Parietal lobe (tissue), 1 donor: Measurements from ENCODE around the gene ISG20L2. TPM values are rescaled to one million over a fixed set of nuclear protein-coding genes. Genes with fewer than 3 reads are reported as not detected.

Experiments
- total RNA-seq: library from RNA; depleted of rRNA; stranded (reverse); fragments of >200 nt; gene quantifications from one replicate; pipeline ENCODE4 v1.2.3, GENCODE V29; 2014

Gene ISG20L2
- 14.1 TPM for total RNA-seq

DNA sequence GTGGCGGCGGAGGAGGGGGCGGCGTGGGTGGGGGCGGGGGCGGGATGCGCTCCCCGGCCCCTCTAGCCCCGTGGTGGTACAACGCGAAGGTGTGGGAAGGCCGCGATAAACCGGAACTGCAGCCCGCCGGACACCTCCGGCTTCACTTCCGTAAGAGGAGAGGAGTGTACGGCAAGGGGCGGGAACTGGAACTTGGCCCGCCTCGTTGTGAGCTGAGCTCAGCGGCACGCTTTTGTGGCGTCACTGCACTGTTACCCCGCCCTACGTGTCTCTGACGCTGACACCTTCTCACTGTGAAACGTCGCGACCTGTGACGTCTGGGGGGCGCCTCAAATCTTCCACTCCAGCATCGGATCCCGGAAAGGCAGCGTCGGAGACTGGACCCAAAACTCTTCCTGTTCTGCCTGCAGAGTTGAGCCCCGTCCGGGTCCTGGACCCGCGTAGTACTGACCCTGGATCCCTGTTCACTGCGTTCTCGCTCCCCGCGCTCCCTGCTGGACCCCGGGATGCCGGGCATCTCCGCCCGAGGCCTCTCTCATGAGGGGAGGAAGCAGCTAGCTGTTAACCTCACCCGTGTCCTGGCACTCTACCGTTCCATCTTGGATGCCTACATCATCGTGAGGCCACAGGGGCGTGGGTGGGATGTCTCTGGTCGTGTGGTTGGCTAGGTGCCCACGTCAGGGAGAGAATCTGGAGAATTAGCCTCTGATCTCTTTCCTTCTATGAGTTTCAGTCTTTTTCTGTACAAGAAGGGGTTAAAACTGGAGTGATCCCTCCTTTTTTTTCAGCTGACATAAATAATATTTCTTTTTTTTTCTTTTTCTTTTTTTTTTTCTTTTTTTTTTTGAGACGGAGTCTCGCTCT is at the start of gene ISG20L2:
Gene ISG20L2 (minus strand): TSS at position 168 of the 864 bp plus-strand sequence. CDS start 1,114 bp downstream, outside the sequence.

GRCh38 chr1:156767101-156767878 is 38.7 kb upstream of the ISG20L2 start, which contains the start of gene PRCC:
Gene PRCC (plus strand): TSS chr1:156767535. CDS start chr1:156767772, 237 bp downstream.

GRCh38 chr1:156751451-156751756 is 22.8 kb upstream of the ISG20L2 start, which contains the start of gene HDGF:
Gene HDGF (minus strand): TSS chr1:156751675. CDS start chr1:156751429, 246 bp downstream.

GRCh38 chr1:156740741-156741480 is 12.3 kb upstream of the ISG20L2 start, which contains the start of gene MRPL24:
Gene MRPL24 (minus strand): TSS chr1:156741088. CDS start chr1:156738704, 2,384 bp downstream.

GRCh38 chr1:156727926-156728598 is 504 bp downstream of the ISG20L2 start, which contains the start of gene METTL25B:
Gene METTL25B (plus strand): TSS chr1:156728469. CDS start chr1:156729105, 636 bp downstream.

GRCh38 chr1:156705321-156705917 is 23.1 kb downstream of the ISG20L2 start, which contains the start of gene CRABP2:
Gene CRABP2 (minus strand): TSS chr1:156705583. CDS start chr1:156705446, 137 bp downstream.

GRCh38 chr1:156676820-156677615 is 51.5 kb downstream of the ISG20L2 start, which contains the start of gene NES:
Gene NES (minus strand): TSS chr1:156677407. CDS start chr1:156677264, 143 bp downstream.

Other genes with a start within 250 kb of the ISG20L2 start
- gene MEF2D, start 228.0 kb downstream of the ISG20L2 start, total RNA-seq, result 10.0 TPM
- 5.9 TPM for gene IQGAP3, start 156.2 kb downstream of the ISG20L2 start, total RNA-seq
- not detected for gene TTC24, start 149.0 kb downstream of the ISG20L2 start, total RNA-seq
- 40.1 TPM for gene NAXE, start 137.0 kb downstream of the ISG20L2 start, total RNA-seq
- gene GPATCH4, start 127.3 kb downstream of the ISG20L2 start, total RNA-seq, result 20.7 TPM
- gene HAPLN2, start 109.4 kb downstream of the ISG20L2 start, total RNA-seq, result 1.3 TPM
- gene BCAN, start 86.6 kb downstream of the ISG20L2 start, total RNA-seq, result 94.8 TPM
- 29.7 TPM for gene NES, start 51.4 kb downstream of the ISG20L2 start, total RNA-seq
- gene CRABP2, start 23.2 kb downstream of the ISG20L2 start, total RNA-seq, result 1.9 TPM
- 11.6 TPM for gene METTL25B, start 297 bp downstream of the ISG20L2 start, total RNA-seq
- 9.7 TPM for gene MRPL24, start 12.3 kb upstream of the ISG20L2 start, total RNA-seq
- 68.5 TPM for gene HDGF, start 22.9 kb upstream of the ISG20L2 start, total RNA-seq
- 27.9 TPM for gene PRCC, start 38.8 kb upstream of the ISG20L2 start, total RNA-seq
- gene SH2D2A, start 88.1 kb upstream of the ISG20L2 start, total RNA-seq, result not detected
- 0.31 TPM for gene INSRR, start 130.4 kb upstream of the ISG20L2 start, total RNA-seq
- 0.31 TPM for gene NTRK1, start 132.1 kb upstream of the ISG20L2 start, total RNA-seq
- gene PEAR1, start 165.0 kb upstream of the ISG20L2 start, total RNA-seq, result 0.94 TPM
- gene LRRC71, start 191.9 kb upstream of the ISG20L2 start, total RNA-seq, result not detected